Measurements from ENCODE around the gene LRRFIP2.
"Not testable (repeated sequence)": the region's sequence is repeated elsewhere in the genome, so short reads cannot be mapped to it uniquely, and the experiment has no call there.

Gene LRRFIP2

GRCh38 chr3:37143821-37144220, 30.6 kb downstream of the LRRFIP2 start:
- no peak for DNase-seq (ENCODE audit: low spot score)

GRCh38 chr3:37141676-37142075, 32.7 kb downstream of the LRRFIP2 start:
- DNase-seq (ENCODE audit: low spot score) = no peak

- no peak for DNase-seq (ENCODE audit: low spot score)
These were observed 33.4 kb downstream of the LRRFIP2 start for GRCh38 chr3:37140899-37141541.

- peak; percentile 55 for DNase-seq (ENCODE audit: low spot score)
These were observed 34.8 kb downstream of the LRRFIP2 start for GRCh38 chr3:37139567-37140052.

GRCh38 chr3:37138816-37139215, 35.6 kb downstream of the LRRFIP2 start:
- peak; percentile 31 for DNase-seq (ENCODE audit: low spot score)

- no peak for DNase-seq (ENCODE audit: low spot score)
These were observed 36.9 kb downstream of the LRRFIP2 start for GRCh38 chr3:37137516-37137915.

GRCh38 chr3:37136067-37136466, 38.3 kb downstream of the LRRFIP2 start:
- no peak for DNase-seq (ENCODE audit: low spot score)

- DNase-seq (ENCODE audit: low spot score) = no peak
These were observed 38.8 kb downstream of the LRRFIP2 start for GRCh38 chr3:37135561-37135960.

GRCh38 chr3:37132334-37132733, 42.0 kb downstream of the LRRFIP2 start:
- DNase-seq (ENCODE audit: low spot score) = no peak

GRCh38 chr3:37131860-37132144, 42.6 kb downstream of the LRRFIP2 start:
- no peak for DNase-seq (ENCODE audit: low spot score)

GRCh38 chr3:37130984-37131859, 43.2 kb downstream of the LRRFIP2 start:
- DNase-seq (ENCODE audit: low spot score) = no peak

- DNase-seq (ENCODE audit: low spot score) = no peak
These were observed 43.9 kb downstream of the LRRFIP2 start for GRCh38 chr3:37130448-37130847.

GRCh38 chr3:37129871-37130270, 44.5 kb downstream of the LRRFIP2 start:
- no peak for DNase-seq (ENCODE audit: low spot score)

- peak; percentile 37 for DNase-seq (ENCODE audit: low spot score)
These were observed 47.0 kb downstream of the LRRFIP2 start for GRCh38 chr3:37127340-37127739.

- no peak for DNase-seq (ENCODE audit: low spot score)
These were observed 47.5 kb downstream of the LRRFIP2 start for GRCh38 chr3:37126856-37127255.

GRCh38 chr3:37125195-37126073, 48.9 kb downstream of the LRRFIP2 start:
- no peak for DNase-seq (ENCODE audit: low spot score)

- no peak for DNase-seq (ENCODE audit: low spot score)
These were observed 49.9 kb downstream of the LRRFIP2 start for GRCh38 chr3:37124435-37124834.

- DNase-seq (ENCODE audit: low spot score) = no peak
These were observed 51.1 kb downstream of the LRRFIP2 start for GRCh38 chr3:37123292-37123691.

GRCh38 chr3:37122069-37122468, 52.3 kb downstream of the LRRFIP2 start:
- not testable (repeated sequence) for DNase-seq (ENCODE audit: low spot score)

- DNase-seq (ENCODE audit: low spot score) = no peak
These were observed 56.2 kb downstream of the LRRFIP2 start for GRCh38 chr3:37118163-37118562.

GRCh38 chr3:37117548-37117947, 56.8 kb downstream of the LRRFIP2 start:
- no peak for DNase-seq (ENCODE audit: low spot score)

- DNase-seq (ENCODE audit: low spot score) = no peak
These were observed 57.4 kb downstream of the LRRFIP2 start for GRCh38 chr3:37116998-37117397.

GRCh38 chr3:37115446-37115845, 58.9 kb downstream of the LRRFIP2 start:
- DNase-seq (ENCODE audit: low spot score) = no peak
